ENCODE data around the gene CWC27. TPM values are rescaled to one million over a fixed set of nuclear protein-coding genes. Genes with fewer than 3 reads are reported as not detected.
A peak's percentile ranks its signal among the peaks of the same experiment; 100 is the strongest.

CWC27 gene
- polyA plus RNA-seq, 2 of the 4 experiments (the other 2 are of a cell fraction): 24.1 to 48.5 TPM

GRCh38 chr5:64969578-64969977, 200.8 kb downstream of the CWC27 start:
- ChIA-PET CTCF (no interaction called here), POLR2A (no interaction called here)
- peak; percentile 28 for FAIRE-seq
- 87% methylated on average over 5 of the region's 5 CpGs for WGBS (ENCODE audit: missing lambda C conversion rate)
- H3K4me1 ChIP-seq: no peaks in the 10 kb centered on the region
- H3K4me3 ChIP-seq: no peak overlapping the region
- H3K4me2 ChIP-seq: no peak overlapping the region
- DNase-seq (ENCODE audit: low read depth in 1 of 2, low spot score in 1 of 2): no peak
- H3K27ac ChIP-seq: no peak overlapping the region
- ATAC-seq: no peak
- H3K9me3 ChIP-seq: peaks cover under 1% of the 10 kb centered on the region; the same call in 1 of the 3 replicates
- TF ChIP-seq, protein P1, sequence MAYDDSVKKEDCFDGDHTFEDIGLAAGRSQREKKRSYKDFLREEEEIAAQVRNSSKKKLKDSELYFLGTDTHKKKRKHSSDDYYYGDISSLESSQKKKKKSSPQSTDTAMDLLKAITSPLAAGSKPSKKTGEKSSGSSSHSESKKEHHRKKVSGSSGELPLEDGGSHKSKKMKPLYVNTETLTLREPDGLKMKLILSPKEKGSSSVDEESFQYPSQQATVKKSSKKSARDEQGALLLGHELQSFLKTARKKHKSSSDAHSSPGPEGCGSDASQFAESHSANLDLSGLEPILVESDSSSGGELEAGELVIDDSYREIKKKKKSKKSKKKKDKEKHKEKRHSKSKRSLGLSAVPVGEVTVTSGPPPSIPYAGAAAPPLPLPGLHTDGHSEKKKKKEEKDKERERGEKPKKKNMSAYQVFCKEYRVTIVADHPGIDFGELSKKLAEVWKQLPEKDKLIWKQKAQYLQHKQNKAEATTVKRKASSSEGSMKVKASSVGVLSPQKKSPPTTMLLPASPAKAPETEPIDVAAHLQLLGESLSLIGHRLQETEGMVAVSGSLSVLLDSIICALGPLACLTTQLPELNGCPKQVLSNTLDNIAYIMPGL (CRISPR knock-in tag; IDR thresholded peaks at IDR 0.05; ENCODE audit: borderline replicate concordance): no peak
- no peak for TF ChIP-seq CHD2 (IDR thresholded peaks at IDR 0.05; ENCODE audit: low read length, partially characterized antibody)
- TF ChIP-seq EP300 (IDR thresholded peaks at IDR 0.05): no peak
- TF ChIP-seq RNF2 (IDR thresholded peaks at IDR 0.05; ENCODE audit: borderline replicate concordance, low read depth): no peak
- TF ChIP-seq RARB (CRISPR knock-in tag; IDR thresholded peaks at IDR 0.05): no peak
- no peak for TF ChIP-seq POLR2AphosphoS2 (conservative IDR thresholded peaks at IDR 0.05; ENCODE audit: low read length)
- TF ChIP-seq NPAS2 (CRISPR knock-in tag; IDR thresholded peaks at IDR 0.05; ENCODE audit: borderline replicate concordance): no peak
- no peak for TF ChIP-seq PHF8 (IDR thresholded peaks at IDR 0.05; ENCODE audit: borderline replicate concordance, low read depth)
- no peak for TF ChIP-seq PBX3 (IDR thresholded peaks at IDR 0.05)
- no peak for TF ChIP-seq HOXB5 (CRISPR knock-in tag; IDR thresholded peaks at IDR 0.05)
- no peak for TF ChIP-seq ZC3H11A (IDR thresholded peaks at IDR 0.05)
- no peak for TF ChIP-seq FOSB (CRISPR knock-in tag; IDR thresholded peaks at IDR 0.05)
- no peak for TF ChIP-seq NR3C1 (IDR thresholded peaks at IDR 0.05)
- no peak for TF ChIP-seq MAFK (IDR thresholded peaks at IDR 0.05; ENCODE audit: partially characterized antibody)
- TF ChIP-seq ZSCAN20 (CRISPR knock-in tag; IDR thresholded peaks at IDR 0.05): no peak
- no peak for TF ChIP-seq HOXB13 (CRISPR knock-in tag; IDR thresholded peaks at IDR 0.05; ENCODE audit: low read depth)
- TF ChIP-seq KDM1A (IDR thresholded peaks at IDR 0.05; ENCODE audit: low read depth): no peak
- TF ChIP-seq KDM5A (IDR thresholded peaks at IDR 0.05): no peak

DNA sequence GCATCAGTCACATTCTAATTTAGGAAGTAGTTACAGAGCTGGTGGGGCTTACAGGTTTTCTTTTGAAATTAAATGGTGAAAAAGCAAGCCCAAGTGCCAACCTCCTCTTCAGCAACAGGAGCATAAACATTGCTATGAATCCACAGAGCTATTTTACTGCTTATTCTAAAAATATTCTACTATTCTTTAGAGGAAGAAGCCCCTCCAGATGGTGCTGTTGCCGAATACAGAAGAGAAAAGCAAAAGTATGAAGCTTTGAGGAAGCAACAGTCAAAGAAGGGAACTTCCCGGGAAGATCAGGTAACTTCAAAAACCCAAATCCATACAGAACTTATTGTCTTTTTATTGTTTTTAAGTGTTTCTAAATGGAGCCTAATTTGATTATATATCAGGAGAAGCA, 202.8 kb downstream of the CWC27 start:
- FAIRE-seq: no peak

More for the DNA sequence above, 202.8 kb downstream of the CWC27 start:
- Histone ChIP-seq H3K4me3 (no peak overlapping the region), H3K9me3 (no peaks in the 10 kb centered on the region), H3K4me1 (no peaks in the 10 kb centered on the region), H3K4me2 (no peak overlapping the region), H3K27ac (no peak overlapping the region)
- POLR2A ChIA-PET: no interaction called here
- CTCF ChIA-PET: no interaction called here
- DNase-seq (ENCODE audit: low read depth in 1 of 2, low spot score in 1 of 2) (no peak), ATAC-seq (no peak)
- TF ChIP-seq RCOR1 (IDR thresholded peaks at IDR 0.05; ENCODE audit: low read depth, low read length) (no peak), HOXB13 (CRISPR knock-in tag; IDR thresholded peaks at IDR 0.05; ENCODE audit: low read depth) (no peak), JUNB (IDR thresholded peaks at IDR 0.05) (no peak), PHF8 (IDR thresholded peaks at IDR 0.05; ENCODE audit: borderline replicate concordance, low read depth) (no peak), CEBPB (IDR thresholded peaks at IDR 0.05) (no peak), REST (IDR thresholded peaks at IDR 0.05) (no peak), MYC (IDR thresholded peaks at IDR 0.05; ENCODE audit: borderline replicate concordance, low read length) (no peak)
- 72% methylated on average over 2 of the region's 2 CpGs for WGBS (ENCODE audit: missing lambda C conversion rate)
